Stromal cell of bone marrow (primary cell): Measurements from ENCODE around the gene FCN3.

Experiments
- DNase-seq: peaks from one replicate; pipeline ENCODE4 v3.0.0-alpha.2; 2012; ENCODE audit warnings: low read depth

Gene FCN3

DNA sequence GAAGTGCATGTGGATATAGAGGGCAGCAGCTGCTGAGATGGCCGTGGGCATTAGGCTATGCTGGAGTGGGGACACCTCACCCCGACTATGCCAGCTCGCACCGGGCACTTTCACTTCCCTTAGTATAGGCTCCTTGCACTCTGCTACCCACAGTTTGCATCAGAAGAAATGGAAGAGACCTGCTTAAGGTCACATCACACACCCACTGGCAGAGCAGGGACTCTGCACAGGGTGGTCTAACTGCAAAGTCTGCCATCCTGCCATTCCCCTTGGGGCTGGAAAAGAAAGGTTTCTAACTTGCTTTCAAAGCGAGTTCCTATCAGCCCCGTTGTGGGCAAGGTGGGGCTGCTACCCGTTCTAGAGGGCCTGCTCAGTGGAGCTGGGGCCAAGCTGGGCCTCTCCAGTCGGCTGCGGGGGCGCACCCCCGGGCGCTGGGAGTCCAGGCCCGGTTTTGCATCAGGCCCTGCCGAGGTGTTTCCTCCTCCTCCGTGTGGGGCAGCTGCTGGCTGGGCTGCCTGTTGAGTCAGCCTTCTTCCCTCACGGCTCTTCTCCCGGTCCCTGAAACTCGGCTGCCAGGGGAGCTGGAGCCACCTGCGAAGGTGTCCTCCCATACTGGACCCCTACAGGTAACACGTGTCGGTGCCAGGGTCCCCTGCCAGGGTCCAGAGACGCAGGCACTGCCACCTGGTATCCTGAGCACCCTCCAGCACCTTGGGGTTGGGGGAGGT lies 32.9 kb downstream of the FCN3 start, which contains the start of gene SYTL1:
TSS of gene SYTL1 (plus strand) at position 498 of the 728 bp plus-strand sequence. CDS start 3,313 bp downstream, outside the sequence.
- no peak for DNase-seq

DNA sequence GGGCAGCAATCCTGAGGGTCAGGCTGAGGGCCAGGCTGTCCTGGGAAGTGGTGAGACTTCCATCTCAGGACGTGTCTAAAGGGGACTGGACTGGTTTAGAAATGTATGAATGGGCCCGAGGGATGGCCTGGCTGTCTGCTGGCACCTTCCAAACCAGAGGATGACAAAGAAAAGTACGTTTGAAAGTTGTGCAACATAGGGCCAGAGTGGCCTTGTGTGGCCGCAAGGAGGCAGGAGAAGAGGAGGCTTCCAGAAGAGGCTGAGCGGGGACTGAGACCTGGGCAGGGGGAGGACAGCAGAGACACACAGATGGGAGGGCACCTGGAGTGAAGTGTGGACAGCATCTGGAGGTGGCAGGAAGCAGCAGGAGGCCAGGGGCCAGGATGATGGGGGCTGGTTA lies 35.4 kb downstream of the FCN3 start:
- no peak for DNase-seq

DNA sequence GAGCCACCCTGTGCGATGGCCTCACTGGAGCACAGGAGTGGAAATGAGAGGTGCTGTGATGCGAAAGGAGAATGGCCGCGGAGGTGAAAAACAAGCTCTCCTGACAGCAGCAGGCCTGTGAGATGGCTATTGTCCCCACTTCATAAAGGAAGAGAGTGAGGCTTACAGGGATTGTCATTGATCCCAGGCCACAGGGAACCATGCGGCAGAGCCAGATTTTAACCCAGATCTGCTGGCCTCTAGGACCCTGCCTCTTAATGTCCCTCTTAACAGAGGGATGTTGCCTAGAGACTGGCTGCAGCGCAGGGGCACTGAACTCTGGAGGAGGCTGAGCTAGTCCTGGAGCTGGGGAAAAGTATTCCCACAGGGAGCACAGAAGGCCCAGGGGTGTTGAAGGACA lies 35.9 kb downstream of the FCN3 start:
- DNase-seq, result no peak

DNA sequence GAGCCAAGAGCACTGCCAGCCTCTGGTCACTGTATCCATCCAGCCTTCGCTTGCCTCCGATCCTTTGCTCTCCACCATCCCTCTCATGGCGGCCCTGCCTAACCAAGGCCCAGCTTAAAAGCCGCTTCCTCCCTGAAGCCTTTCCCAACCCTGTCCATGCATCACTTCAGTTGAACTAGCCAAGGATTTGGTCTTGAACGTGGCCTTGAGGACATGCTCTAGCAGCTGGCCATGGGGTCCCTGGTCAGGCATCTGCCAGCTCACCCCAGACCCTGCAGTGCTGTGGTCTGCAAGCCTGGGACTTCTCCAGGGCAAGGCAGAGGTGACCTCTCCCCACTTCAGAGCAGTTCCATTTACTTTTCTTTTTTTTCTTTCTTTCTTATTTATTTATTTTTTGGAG lies 37.9 kb downstream of the FCN3 start:
- no peak for DNase-seq

DNA sequence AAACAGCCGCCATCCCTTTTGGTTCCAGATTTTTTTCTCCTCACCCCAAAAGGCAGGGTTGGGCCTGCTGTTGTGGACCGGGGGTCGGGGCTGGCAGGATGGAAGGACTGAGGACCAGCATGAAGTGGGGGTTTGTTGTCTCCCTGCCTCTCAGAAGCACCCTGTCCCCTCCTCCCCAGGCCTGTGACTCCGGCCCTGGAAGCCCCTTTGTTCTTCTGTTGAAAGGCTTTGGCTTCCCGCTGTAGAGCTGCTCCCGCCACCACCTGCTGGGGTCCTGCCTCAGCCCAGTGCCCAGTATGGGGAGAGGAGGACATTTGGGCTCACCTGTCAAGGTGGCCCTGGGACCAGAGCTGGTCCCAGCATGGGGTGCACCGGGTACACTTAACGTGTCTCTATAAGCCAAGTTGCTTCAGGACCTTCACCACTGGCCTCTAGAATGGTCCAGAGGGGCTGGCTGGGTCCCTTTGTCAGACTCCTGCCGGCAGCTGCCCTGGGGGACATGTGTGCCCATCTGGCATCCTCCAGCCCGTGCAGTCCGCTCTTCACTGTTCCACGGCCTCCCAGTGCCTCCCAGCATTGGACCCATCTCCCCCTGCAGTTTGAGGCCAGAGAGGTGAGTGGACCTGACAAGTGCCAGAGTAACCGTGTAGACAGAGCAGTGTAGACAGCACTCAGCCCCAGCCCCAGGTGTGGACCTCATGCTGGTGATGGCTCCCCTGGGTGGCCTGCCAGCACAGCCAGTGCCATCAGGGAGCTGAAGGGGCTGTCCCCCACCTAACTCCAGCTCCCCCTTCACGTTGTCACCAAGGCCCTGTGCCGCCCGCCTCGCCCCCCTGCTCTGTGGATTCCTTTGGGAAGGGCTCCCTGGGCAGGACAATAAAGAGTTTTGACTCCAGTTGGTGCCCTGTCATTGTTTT lies 38.9 kb downstream of the FCN3 start:
- DNase-seq, result no peak

DNA sequence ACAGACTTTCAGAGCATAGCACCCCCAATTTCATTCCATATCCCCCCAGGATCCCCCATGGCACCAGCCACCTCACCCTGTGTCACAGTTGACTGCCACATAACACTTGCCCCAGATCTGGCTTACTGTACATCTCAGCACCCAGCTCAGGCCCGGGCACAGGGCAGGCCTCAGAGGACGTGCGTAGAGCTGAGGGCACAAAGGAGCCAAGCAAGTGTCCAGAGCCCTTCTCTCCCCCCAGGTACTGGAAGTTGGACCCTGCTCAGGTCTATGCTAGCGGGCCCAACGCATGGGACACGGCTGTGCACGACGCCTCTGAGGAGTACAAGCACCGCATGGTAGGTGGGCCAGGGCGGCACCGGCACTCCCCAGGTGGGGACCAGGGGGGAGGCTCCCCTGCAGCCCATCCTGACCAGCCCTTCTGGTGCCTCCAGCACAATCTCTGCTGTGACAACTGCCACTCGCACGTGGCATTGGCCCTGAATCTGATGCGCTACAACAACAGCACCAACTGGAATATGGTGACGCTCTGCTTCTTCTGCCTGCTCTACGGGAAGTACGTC lies 40.8 kb downstream of the FCN3 start:
- no peak for DNase-seq

DNA sequence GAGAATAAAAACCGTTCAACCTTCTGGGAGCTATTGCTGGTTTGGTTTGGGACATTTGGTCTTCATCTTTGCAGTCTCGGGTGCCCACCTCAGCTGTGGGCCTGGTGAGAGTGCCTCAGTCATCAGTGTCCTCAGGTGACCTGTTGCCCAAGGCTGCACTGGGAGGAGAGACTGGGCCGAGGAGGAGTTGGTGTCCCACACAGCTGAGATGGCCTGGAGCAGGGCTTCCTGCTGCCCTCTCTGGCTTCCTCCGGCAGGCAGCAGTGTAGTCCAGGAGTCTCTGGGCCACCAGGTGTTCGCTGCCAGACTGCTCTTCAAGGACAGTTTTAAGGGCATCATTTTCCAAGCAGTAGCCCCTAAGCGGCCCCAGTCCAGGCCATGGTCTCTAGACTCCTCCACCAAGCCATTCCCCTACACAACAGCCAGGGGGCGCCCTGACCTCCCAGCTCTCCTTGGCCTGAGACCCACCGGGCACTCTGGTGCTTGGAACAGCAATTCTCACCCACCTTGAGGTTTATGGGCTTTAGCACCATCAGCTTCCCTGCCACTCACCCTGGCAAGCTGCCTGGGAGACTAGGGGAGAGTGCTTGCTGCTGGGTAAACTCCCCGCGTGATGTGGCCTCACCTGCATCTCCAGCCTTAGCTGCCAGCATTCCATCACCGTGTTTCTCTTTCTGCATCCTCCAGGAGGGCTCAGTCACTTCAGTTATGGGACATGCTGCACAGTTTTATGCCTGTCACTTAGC lies 41.9 kb downstream of the FCN3 start:
- DNase-seq, result no peak

DNA sequence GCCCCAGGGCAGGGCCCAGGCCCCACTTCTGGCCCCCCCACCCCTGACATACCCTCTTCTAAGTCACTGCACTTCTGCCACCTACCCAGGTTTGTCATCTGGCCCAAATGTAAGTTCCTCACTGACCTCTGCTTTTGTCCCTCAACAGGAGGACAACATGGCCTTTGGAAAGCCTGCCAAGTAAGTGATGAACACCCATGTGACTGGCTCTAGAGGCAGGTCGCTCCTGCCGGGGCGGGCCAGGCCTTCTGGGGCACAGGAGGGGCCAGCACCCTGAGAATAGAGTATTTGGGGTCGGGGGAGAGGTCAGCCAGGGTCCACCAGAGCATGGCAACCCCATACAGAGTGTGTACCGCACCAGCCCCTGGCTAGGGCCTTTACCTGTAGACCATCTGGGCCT lies 42.7 kb downstream of the FCN3 start:
- DNase-seq, result no peak

DNA sequence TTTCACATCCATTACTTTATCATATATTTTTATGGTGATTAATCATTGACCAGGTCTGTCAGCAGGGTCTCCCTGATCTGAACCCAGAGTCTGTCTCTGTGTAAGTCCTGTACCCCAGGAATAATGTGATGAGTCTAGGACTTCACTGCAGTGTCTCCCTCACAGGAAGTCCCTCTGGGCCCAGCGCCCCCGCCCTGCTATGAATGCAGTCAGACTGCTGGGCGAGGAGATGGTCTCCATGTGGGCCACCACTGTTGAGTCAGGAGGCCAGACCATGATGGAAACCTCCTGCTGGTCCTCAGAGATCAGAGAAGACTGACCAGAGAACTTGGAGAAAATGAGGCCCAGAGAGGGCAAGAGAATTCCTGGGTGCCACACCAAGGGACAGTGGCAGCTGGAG lies 43.2 kb downstream of the FCN3 start:
- no peak for DNase-seq

DNA sequence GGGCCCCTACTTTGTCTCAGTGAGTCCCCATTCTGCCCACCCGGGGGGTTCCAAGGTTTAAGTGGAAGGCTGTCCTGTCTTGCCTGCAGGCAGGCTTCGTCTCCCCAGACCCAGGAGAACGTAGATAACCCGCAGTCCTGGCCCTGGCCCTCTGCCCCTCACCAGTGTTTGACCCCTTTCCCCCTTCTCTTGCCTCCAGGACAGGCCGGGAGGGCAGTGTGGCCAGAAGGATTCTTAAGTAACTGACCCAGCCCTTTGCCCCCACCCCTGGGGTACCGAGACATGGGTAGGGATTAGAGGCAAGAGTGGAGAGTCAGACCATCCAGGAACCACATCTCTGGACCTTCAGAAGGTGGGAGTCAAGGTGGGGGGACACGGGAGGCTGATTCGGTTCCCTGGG lies 43.8 kb downstream of the FCN3 start:
- no peak for DNase-seq

DNA sequence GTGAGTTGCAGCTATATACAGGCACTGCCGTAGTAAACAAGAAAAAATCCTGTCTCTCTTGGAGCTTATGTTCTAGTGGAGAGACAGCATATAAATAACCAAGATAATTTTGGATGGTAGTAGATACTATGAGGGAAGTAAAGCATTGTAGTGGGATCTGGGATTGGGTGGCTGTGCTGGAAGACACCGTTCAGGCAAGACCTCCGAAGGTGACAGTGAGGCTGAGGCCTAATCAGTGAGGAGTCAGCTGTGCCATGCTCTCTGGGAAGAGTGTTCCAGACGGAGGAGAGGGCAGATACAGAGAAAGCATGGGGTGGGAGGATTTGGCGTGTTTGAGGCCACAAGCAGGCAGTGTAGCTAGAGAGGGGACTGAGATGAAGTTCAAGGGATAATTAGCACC lies 46.7 kb downstream of the FCN3 start:
- DNase-seq, result no peak

DNA sequence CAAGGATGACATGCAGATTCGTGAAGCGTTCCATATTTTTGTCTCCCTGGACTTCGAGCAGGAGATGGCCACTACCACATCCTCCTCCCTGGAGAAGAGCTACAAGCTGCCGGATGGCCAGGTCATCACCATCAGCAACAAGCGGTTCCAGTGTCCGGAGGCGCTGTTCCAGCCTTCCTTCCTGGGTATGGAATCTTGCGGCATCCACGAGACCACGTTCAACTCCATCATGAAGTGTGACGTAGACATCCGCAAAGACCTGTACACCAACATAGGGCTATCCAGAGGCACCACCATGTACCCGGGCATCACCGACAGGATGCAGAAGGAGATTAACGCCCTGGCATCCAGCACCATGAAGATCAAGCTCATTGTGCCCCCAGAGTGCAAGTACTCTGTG lies 49.3 kb downstream of the FCN3 start:
- DNase-seq, result no peak

DNA sequence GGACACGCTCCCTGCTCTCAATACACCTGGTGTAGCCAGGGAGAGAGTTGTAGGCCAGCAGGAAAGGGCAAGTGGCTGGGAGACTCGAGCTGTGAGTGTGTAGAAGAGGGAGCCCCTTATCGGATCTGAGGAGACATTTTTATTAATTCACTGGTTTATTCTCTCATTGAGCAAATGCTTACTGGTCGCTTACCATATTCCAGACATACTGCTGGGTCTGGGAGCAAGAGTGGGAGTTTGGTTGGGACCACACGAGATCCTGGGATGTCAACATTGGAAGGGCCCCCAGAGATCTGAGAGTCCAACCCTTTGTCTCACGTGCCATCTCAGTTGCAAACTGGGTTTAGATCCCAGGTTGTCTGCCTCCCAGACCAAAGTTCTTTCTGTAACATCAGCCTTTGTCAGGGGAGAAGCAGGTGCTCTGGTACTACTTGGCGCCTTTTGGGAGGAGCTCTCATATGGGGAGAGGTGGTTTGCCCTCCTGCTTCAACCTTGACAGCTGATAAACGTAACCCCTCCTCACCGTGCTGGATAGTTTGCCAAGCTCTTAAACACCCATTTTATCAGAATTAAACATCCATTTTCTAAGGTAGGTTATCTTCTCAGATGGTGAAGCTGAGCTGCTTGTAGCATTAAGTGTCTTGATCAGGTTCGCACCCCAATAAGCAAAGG lies 51.9 kb downstream of the FCN3 start:
- no peak for DNase-seq

DNA sequence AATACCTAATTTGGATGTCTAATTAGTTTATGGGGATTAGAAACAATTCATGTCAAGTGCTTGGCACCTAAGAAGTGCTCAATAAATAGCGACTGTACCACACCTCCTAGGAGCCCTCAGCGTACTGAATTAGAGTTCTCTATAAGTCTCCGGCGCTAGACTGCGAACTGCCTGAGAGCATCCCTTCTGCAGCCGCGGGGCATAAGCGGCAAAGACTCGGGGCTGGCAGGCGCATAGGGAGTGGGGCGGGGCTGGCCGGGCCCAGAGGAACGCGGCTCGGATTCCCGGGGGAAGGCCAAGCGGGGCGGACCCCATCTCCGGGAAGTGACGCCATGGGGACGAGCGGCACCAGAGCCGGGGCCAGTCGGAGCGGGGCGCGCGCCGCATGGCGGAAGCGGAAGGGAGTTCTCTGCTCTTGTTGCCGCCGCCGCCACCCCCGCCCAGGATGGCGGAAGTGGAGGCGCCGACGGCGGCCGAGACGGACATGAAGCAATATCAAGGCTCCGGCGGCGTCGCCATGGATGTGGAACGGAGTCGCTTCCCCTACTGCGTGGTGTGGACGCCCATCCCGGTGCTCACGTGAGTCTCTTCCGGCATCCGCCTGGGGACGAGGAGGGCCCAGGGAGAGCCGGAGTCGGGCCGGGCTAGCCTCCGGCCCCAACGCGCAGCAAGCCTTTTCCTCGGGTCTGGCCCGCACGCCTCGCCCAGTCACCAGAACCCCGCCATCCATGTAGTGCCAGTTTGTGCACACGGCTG lies 52.6 kb downstream of the FCN3 start, which contains the start of gene TMEM222:
TSS of gene TMEM222 (plus strand) at position 351 of the 756 bp plus-strand sequence. CDS start at position 386, 35 bp downstream.
- DNase-seq, result peak; percentile 94
